Suppressor macrophage treated with lipopolysaccharide for 4 hours (primary cell): ENCODE results near the gene KRTDAP.

Experiments used
- DNase-seq: peaks from one replicate; pipeline ENCODE4 v3.0.0-alpha.2; 2020

KRTDAP gene

GRCh38 chr19:35490364-35490763, at the start of gene KRTDAP:
KRTDAP (minus strand) TSS chr19:35490464; CDS start chr19:35490442, 22 bp downstream.
- DNase-seq: no peak

- no peak for DNase-seq
Measured at GRCh38 chr19:35539850-35540249, 49.6 kb upstream of the KRTDAP start.

DNA sequence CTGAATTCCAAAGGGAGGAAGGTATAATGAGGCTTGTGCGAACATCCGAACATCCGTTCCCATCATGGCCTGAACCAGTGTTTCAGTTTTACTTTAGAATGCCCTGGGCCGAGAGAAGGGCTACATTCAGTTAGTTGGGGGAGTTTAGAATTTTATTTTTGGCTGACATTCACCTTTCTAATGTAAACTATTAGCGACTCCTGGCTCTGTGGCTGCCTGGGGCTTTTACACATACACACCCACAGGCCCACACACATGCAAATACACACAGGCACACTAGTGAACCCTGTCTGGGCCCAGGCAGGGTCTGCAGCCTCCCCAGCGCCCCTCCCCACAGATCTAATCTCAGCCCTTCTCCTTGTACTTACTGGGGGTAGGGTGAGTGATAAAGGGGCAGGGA, 49.0 kb upstream of the KRTDAP start:
- DNase-seq: no peak

GRCh38 chr19:35534803-35535480, 44.7 kb upstream of the KRTDAP start:
- no peak for DNase-seq

- peak; percentile 43 for DNase-seq
Measured at GRCh38 chr19:35533822-35534392, 43.6 kb upstream of the KRTDAP start.

GRCh38 chr19:35533201-35533821, 43.0 kb upstream of the KRTDAP start, which contains the start of gene GAPDHS:
GAPDHS (plus strand) TSS chr19:35533456; CDS start chr19:35533528, 72 bp downstream.
- DNase-seq: no peak

GRCh38 chr19:35531291-35531690, 41.0 kb upstream of the KRTDAP start:
- DNase-seq: no peak

- DNase-seq: no peak
Measured at GRCh38 chr19:35529241-35530218, 39.3 kb upstream of the KRTDAP start.

DNA sequence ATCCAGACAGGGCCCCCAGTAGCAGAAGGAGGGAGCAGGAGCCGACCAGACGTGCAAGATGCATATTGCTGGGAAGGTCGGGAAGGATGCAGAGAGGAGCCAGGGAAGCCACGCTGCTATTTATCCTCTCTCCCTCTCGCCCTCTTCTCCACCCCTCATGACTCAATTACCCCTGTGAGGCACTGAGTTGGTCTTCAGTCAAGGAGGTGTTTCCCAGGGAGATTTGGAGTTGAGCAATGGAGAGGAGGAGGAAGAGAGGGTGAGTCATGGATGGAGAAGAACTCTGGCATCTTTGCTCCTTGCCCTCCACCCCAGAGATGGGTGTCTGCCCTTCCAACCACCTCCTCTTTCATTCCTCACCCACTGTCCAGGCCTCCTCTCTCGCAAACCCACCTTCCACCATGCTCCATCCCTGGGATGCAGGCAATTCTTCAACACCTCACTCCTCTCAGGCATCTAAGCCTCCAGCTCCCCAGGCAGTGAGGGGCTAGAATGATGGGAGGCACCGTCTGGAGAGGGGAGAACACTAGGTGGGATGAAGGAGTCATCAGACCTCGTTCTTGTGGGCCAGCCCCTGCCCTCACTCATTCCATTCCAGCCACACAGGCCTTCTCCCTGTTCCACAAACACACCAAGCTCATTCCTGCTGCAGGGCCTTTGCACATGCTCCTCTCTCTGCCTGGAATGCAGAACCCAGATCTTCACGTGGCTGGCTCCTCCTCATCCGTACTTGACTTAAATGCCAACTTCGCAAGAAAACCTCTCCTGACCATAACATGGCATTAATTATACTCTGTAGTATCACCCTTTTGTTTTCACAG, 38.2 kb upstream of the KRTDAP start, which contains the start of gene SBSN:
Gene SBSN, minus strand, starts transcription at position 94 of the 821 bp plus-strand sequence. Its CDS starts 30 bp downstream, at position 64.
- peak; percentile 58 for DNase-seq

DNA sequence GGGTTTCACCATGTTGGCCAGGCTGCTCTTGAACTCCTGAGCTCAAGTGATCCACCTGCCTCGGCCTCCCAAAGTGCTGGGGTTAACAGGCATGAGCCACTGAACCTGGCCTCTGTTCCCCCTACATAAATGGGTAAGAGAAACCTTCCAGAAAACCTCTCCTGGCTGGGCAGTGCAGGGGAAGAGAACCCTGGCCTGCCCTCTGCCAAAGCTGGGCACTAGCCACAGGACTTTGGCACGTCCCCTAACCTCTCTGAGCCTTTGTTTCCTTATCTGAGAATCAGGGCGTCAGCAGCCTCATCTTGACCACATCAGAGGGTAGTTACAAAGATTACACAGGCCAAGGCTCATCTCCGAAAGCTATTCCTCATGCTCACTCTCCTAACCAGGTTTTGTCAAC, 35.6 kb upstream of the KRTDAP start:
- DNase-seq: no peak

GRCh38 chr19:35524181-35524837, 34.0 kb upstream of the KRTDAP start:
- DNase-seq: no peak

- no peak for DNase-seq
Measured at GRCh38 chr19:35522745-35523327, 32.6 kb upstream of the KRTDAP start.

DNA sequence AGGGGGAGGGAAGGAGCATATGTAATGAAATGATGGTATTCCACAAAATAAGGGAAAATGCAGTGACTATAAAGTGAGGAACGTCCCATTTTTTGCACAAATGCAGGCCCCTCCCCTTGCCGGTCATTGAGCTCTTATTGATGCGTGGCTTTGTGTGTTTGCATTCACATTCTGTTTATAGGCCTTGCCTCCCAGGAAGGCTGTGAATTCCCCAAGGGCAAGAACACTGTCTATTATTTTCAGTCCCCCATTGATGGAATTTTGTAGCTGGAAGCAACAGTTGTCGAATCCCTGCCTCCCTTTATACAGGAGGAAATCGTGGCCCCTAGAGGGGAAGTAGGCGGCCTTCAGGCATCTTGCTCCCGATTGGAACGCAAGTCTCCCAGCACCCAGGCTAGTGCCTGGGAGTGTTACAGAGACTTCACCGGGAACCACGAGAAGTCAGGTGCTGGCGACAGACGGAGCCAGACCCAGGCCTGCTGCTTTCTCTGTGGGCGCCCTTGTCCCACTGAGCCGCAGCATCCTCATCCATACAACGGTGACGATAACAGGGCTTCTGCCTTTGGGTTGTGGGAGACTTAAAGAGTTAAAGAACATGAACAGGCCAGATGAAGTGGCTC, 31.0 kb upstream of the KRTDAP start:
- DNase-seq: no peak

DNA sequence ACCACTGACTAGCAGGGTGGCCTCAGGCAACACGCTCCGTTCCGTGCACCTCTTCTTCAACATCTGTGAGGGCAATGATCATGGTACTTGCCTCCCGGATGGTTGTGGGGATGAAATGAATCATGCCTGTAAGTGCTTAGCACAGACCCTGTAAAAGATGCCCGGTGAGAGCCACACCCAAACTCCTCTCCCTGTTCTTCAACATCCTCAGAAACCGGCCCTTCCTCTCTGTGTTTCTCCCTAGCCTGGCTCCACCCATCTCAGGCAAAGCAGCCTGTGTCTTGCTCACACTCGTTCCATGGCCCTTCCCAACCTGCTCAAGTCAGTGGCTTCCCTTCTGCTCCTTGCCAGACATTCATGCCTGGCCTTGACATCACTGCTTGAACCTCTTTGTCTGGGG, 29.0 kb upstream of the KRTDAP start:
- no peak for DNase-seq

GRCh38 chr19:35518313-35518712, 28.0 kb upstream of the KRTDAP start:
- DNase-seq: no peak

- no peak for DNase-seq
Measured at GRCh38 chr19:35517342-35517741, 27.1 kb upstream of the KRTDAP start.

- no peak for DNase-seq
Measured at GRCh38 chr19:35516310-35516709, 26.0 kb upstream of the KRTDAP start.

GRCh38 chr19:35514282-35514809, 24.1 kb upstream of the KRTDAP start:
- DNase-seq: no peak

GRCh38 chr19:35513628-35514281, 23.5 kb upstream of the KRTDAP start, which contains the start of gene DMKN:
DMKN (minus strand) TSS chr19:35513649; CDS start chr19:35513475, 174 bp downstream.
- no peak for DNase-seq
